HG03575 (cell line): ENCODE data around the gene SLC24A3.
"Not testable (repeated sequence)": the region's sequence is repeated elsewhere in the genome, so short reads cannot be mapped to it uniquely, and the experiment has no call there.

Experiments used
- ATAC-seq: cut with Tn5 transposase; IDR thresholded peaks from one replicate; pipeline ENCODE4 v1.9.1; 2021; ENCODE audit not compliant: unreplicated experiment, insufficient number of reproducible peaks, low FRiP score; ENCODE audit errors: extremely low read depth

The SLC24A3 gene

GRCh38 chr20:19658137-19658536 lies 445.7 kb downstream of the SLC24A3 start:
- no peak for ATAC-seq

GRCh38 chr20:19659448-19659847 lies 447.0 kb downstream of the SLC24A3 start:
- no peak for ATAC-seq

- ATAC-seq: no peak
Measured at GRCh38 chr20:19660808-19661378, 448.5 kb downstream of the SLC24A3 start.

GRCh38 chr20:19661717-19662636 lies 449.5 kb downstream of the SLC24A3 start:
- ATAC-seq: no peak

GRCh38 chr20:19662637-19662995 lies 450.2 kb downstream of the SLC24A3 start:
- ATAC-seq: no peak

GRCh38 chr20:19668418-19668817 lies 456.0 kb downstream of the SLC24A3 start:
- no peak for ATAC-seq

GRCh38 chr20:19670829-19671228 lies 458.4 kb downstream of the SLC24A3 start:
- no peak for ATAC-seq

- no peak for ATAC-seq
Measured at GRCh38 chr20:19671374-19671773, 458.9 kb downstream of the SLC24A3 start.

- ATAC-seq: no peak
Measured at GRCh38 chr20:19672498-19672897, 460.1 kb downstream of the SLC24A3 start.

GRCh38 chr20:19673575-19673974 lies 461.1 kb downstream of the SLC24A3 start:
- ATAC-seq: no peak

- ATAC-seq: no peak
Measured at GRCh38 chr20:19676202-19676601, 463.8 kb downstream of the SLC24A3 start.

- no peak for ATAC-seq
Measured at GRCh38 chr20:19677336-19677735, 464.9 kb downstream of the SLC24A3 start.

- not testable (repeated sequence) for ATAC-seq
Measured at GRCh38 chr20:19678591-19678990, 466.1 kb downstream of the SLC24A3 start.

- no peak for ATAC-seq
Measured at GRCh38 chr20:19679900-19680495, 467.6 kb downstream of the SLC24A3 start.

- ATAC-seq: no peak
Measured at GRCh38 chr20:19682249-19682648, 469.8 kb downstream of the SLC24A3 start.

- ATAC-seq: no peak
Measured at GRCh38 chr20:19683188-19683587, 470.7 kb downstream of the SLC24A3 start.

- no peak for ATAC-seq
Measured at GRCh38 chr20:19683822-19684221, 471.4 kb downstream of the SLC24A3 start.

- no peak for ATAC-seq
Measured at GRCh38 chr20:19688031-19688806, 475.8 kb downstream of the SLC24A3 start.

GRCh38 chr20:19690462-19690861 lies 478.0 kb downstream of the SLC24A3 start:
- ATAC-seq: no peak
